Spleen (tissue), 7 donors: Measurements from ENCODE around the gene TMEM174.

ENCODE experiments used
- CTCF ChIP-seq, 11 experiments: fragments of 200-600 bp in 7 of 11; fragments of 450-650 bp in 4 of 11; sonication (generic) in 4 of 11; IDR thresholded peaks in 8 of 11; conservative IDR thresholded peaks in 3 of 11; 1 replicate in 7 of 11; 2 replicates in 4 of 11; pipeline versions ENCODE4 v1.4.0 to v1.8.0; 2016 to 2021; ENCODE audit warnings: antibody characterized with exemption in 11 of 11, inconsistent platforms in 4 of 11, mild to moderate bottlenecking in 1 of 11
- POLR2AphosphoS5 ChIP-seq, 3 donors: sonication (generic); formaldehyde crosslinking; IDR thresholded peaks; one replicate each; pipeline ENCODE4 v1.5.1; 2017; ENCODE audit warnings: antibody characterized with exemption in 3 of 3
- donor health status: DM: no; HTN: no; CAD: no; lungs with moderate emphysema.
- donor health status: DM: no; HTN: no; CAD: no.
- donor health status: DM: no; HTN: no; CAD: no.

DNA sequence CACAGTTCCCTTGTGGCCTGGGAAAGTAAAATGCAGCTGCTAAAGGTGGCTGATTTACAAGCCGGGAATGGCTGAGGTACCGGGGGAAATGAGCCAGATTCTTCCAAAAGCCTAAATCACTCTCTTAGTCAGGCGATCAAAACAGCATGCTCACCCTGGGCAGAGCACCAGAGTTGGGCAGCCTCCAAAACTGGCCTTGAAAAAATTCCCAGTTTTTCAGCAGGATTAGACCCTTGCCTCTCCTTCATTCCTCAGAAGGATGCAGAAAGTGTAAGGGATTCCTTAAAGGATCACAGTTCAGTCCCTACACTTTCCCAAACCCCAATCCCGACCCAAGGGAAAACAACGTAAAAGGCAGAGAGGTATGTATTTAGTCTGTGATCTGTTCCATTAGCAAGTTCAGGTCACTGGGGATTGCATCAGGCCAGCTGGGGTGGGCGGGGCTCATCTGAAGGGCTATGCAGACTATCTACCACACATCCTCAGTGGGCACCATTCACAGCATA is 16.9 kb downstream of the TMEM174 start:
- TF ChIP-seq CTCF (IDR thresholded peaks at IDR 0.05 in 8 of 11, conservative IDR thresholded peaks at IDR 0.05 in 3 of 11) (no peak), POLR2AphosphoS5 (IDR thresholded peaks at IDR 0.05) (no peak)
